HEK293 (cell line): Measurements from ENCODE around the gene ATP11C.

Experiments
- CTCF ChIA-PET: fragments of 350-600 bp; formaldehyde crosslinking; extraction: SDS; loops from one replicate; lab custom pipeline; 2021; ENCODE audit warnings: antibody characterized with exemption; lab: Yijun Ruan, JAX
- POLR2A ChIA-PET: fragments of 300-600 bp; formaldehyde crosslinking; extraction: SDS; loops from one replicate; lab custom pipeline; 2020; ENCODE audit warnings: antibody characterized with exemption, inconsistent platforms; lab: Yijun Ruan, JAX
- H3K27ac ChIP-seq: fragments of 200-500 bp; sonication (Bioruptor generic); 2 replicates; pipeline ENCODE4 v1.5.1; 2014; ENCODE audit warnings: low read depth, low read length, control low read depth, inconsistent platforms; ENCODE audit errors: extremely low read depth
- H3K36me3 ChIP-seq, 2 experiments: fragments of 200-500 bp in 1 of 2; sonication (Bioruptor generic) in 1 of 2; 1 replicate in 1 of 2; 2 replicates in 1 of 2; pipeline ENCODE4 v1.5.1; 2014 to 2017; ENCODE audit warnings: inconsistent platforms in 2 of 2, low read length in 2 of 2; ENCODE audit not compliant: control insufficient read depth in 2 of 2, insufficient read depth in 1 of 2
- H3K4me1 ChIP-seq: fragments of 200-500 bp; sonication (Bioruptor generic); 2 replicates; pipeline ENCODE4 v1.5.1; 2014; ENCODE audit warnings: mild to moderate bottlenecking, low read length, inconsistent platforms; ENCODE audit not compliant: control insufficient read depth, insufficient read depth
- H3K4me3 ChIP-seq: 2 replicates; pipeline ENCODE4 v1.5.1; 2011; ENCODE audit warnings: low read depth, mild to moderate bottlenecking, control low read depth, low read length, moderate library complexity
- H3K9me3 ChIP-seq: fragments of 200-500 bp; sonication (Bioruptor generic); 2 replicates; pipeline ENCODE4 v1.5.1; 2014; ENCODE audit warnings: low read depth, low read length, inconsistent platforms; ENCODE audit not compliant: control insufficient read depth, insufficient read depth
- HOXC10 ChIP-seq: sonication (generic); formaldehyde crosslinking; IDR thresholded peaks from 2 replicates; pipeline ENCODE4 v1.8.1; 2023; ENCODE audit warnings: mild to moderate bottlenecking, missing genetic modification reagents
- KLF17 ChIP-seq: fragments of 450-650 bp; formaldehyde crosslinking; IDR thresholded peaks from 2 replicates; pipeline ENCODE4 v1.5.1; 2016; ENCODE audit warnings: missing biosample characterization, missing genetic modification characterization
- PRDM1 ChIP-seq: fragments of 450-650 bp; formaldehyde crosslinking; IDR thresholded peaks from 2 replicates; pipeline ENCODE4; 2016; ENCODE audit warnings: missing biosample characterization, missing genetic modification characterization
- PRDM6 ChIP-seq: fragments of 450-650 bp; formaldehyde crosslinking; IDR thresholded peaks from 2 replicates; pipeline ENCODE4 v1.5.1; 2017; ENCODE audit warnings: missing biosample characterization, missing genetic modification characterization
- ZBTB49 ChIP-seq: fragments of 450-650 bp; formaldehyde crosslinking; IDR thresholded peaks from 2 replicates; pipeline ENCODE4 v1.5.1; 2016; ENCODE audit warnings: missing biosample characterization, missing genetic modification characterization, low read depth
- ZBTB7A ChIP-seq: fragments of 450-650 bp; formaldehyde crosslinking; IDR thresholded peaks from 2 replicates; pipeline ENCODE4 v1.5.1; 2016; ENCODE audit warnings: low read depth, missing biosample characterization, missing genetic modification characterization
- ZNF280C ChIP-seq: fragments of 450-650 bp; formaldehyde crosslinking; IDR thresholded peaks from 2 replicates; pipeline ENCODE4 v1.5.1; 2016; ENCODE audit warnings: missing biosample characterization, missing genetic modification characterization
- ZNF341 ChIP-seq: fragments of 450-650 bp; formaldehyde crosslinking; IDR thresholded peaks from 2 replicates; pipeline ENCODE4; 2016; ENCODE audit warnings: low read depth, missing biosample characterization, missing genetic modification characterization
- ZNF514 ChIP-seq: fragments of 450-650 bp; formaldehyde crosslinking; IDR thresholded peaks from 2 replicates; pipeline ENCODE4 v1.5.1; 2016; ENCODE audit warnings: missing biosample characterization, missing genetic modification characterization
- ZNF624 ChIP-seq: fragments of 450-650 bp; formaldehyde crosslinking; IDR thresholded peaks from 2 replicates; pipeline ENCODE4 v1.5.1; 2017; ENCODE audit warnings: missing biosample characterization, missing genetic modification characterization
- ZNF626 ChIP-seq: fragments of 450-650 bp; sonication (Bioruptor Pico); formaldehyde crosslinking; IDR thresholded peaks from 2 replicates; pipeline ENCODE4 v1.5.1; 2018; ENCODE audit warnings: missing biosample characterization, missing genetic modification characterization, inconsistent platforms

The ATP11C gene

GRCh38 chrX:139892512-139892911 is 40.3 kb downstream of the ATP11C start (continued):
- no peak for TF ChIP-seq ZBTB7A (tag by site-specific recombination)

GRCh38 chrX:139890991-139891700 is 41.7 kb downstream of the ATP11C start:
- ChIA-PET CTCF (interaction anchor here (0.6 kb wide), 1 partner anchor 32 kb away, joined by 3 read pairs; no protein-coding TSS in a partner anchor), POLR2A (interaction anchor here (0.6 kb wide), 1 partner anchor 94 kb away, joined by 3 read pairs; no protein-coding TSS in a partner anchor)
- H3K27ac ChIP-seq, result no peak overlapping the region
- H3K9me3 ChIP-seq, result no peaks in the 10 kb centered on the region
- no peak overlapping the region for H3K4me3 ChIP-seq
- H3K36me3 ChIP-seq, result peaks cover 0 to 2% of the 10 kb centered on the region in 2 experiments; a peak in 1 of 3 replicates
- TF ChIP-seq KLF17 (tag by site-specific recombination), result no peak
- no peak for TF ChIP-seq HOXC10 (CRISPR knock-in tag)
- TF ChIP-seq PRDM1, result 0 out of 2 replicates have a peak, but pooled peaks have one; percentile 11
- TF ChIP-seq ZNF280C (tag by site-specific recombination), result no peak
- no peak for TF ChIP-seq ZNF624 (tag by site-specific recombination)
- TF ChIP-seq ZNF626 (tag by site-specific recombination), result no peak
- no peak for TF ChIP-seq ZNF341 (tag by site-specific recombination)
- no peak for TF ChIP-seq ZNF514 (tag by site-specific recombination)
- no peaks in the 10 kb centered on the region for H3K4me1 ChIP-seq

GRCh38 chrX:139889760-139890159 is 43.1 kb downstream of the ATP11C start:
- H3K4me3 ChIP-seq, result no peak overlapping the region
- H3K36me3 ChIP-seq, result peaks cover 0 to 6% of the 10 kb centered on the region in 2 experiments; a peak in 2 of 3 replicates
- CTCF ChIA-PET, result interaction anchor here (0.6 kb wide), 2 partner anchors 21 to 77 kb away, joined by 3 to 4 read pairs; no protein-coding TSS in a partner anchor
- H3K27ac ChIP-seq, result no peak overlapping the region
- H3K9me3 ChIP-seq, result no peaks in the 10 kb centered on the region
- H3K4me1 ChIP-seq, result no peaks in the 10 kb centered on the region
- TF ChIP-seq ZBTB49 (no peak), PRDM6 (tag by site-specific recombination) (0 out of 2 replicates have a peak, but pooled peaks have one; percentile 26)
- TF ChIP-seq, all 188 proteins: peak for 1
- POLR2A ChIA-PET, result no interaction called here
